Pons (tissue), 1 donor: ENCODE results near the gene CEP164.
A peak's percentile ranks its signal among the peaks of the same experiment; 100 is the strongest.

ENCODE experiments used
- DNase-seq: peaks from one replicate; pipeline ENCODE4 v3.0.0-alpha.2; 2016; ENCODE audit warnings: low spot score

The CEP164 gene

DNA sequence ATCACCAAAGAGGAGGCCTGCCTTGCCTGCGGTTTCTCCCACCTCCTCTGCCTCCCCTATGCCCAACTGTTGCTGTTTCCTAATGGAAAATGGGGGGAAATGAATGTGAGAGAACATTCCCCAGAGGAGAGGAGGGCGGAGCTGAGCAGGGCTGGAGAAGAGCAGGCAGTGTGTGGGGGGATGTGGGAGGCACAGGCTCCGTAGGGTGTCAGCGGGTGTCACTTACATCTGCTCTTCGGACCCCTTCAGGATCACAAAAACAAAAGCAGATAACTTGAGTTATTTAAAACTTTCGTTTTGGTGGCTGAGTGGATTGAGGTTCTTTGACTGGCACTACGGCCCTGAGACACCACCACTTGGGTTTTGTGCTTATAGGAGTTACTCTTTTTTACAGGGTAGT, 93.8 kb downstream of the CEP164 start:
- DNase-seq = no peak

DNA sequence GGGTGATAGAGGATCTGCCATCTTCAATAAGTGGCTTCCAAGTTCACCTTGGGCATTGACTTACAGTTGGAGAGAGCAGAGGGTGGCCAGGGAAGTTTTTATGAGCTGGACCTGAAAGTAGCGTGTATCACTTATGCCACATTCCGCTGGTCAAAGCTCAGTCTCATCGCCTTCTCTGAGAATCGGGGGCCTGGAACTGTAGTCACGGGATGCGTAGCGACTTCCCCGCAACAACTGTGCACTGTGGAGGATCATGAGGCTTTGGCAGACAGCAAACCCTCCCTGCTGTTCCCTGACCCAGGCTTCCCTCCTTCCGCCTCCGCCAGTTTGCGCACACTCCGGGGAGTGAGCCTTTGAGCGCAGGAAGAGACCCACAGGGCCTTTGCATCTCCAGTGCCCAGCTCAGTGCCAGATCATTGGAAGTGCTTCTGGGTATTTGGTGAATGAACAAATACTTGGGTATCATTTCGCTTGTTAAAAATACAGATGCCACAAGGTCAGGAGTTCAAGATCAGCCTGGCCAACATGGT, 95.5 kb downstream of the CEP164 start:
- DNase-seq = no peak

DNA sequence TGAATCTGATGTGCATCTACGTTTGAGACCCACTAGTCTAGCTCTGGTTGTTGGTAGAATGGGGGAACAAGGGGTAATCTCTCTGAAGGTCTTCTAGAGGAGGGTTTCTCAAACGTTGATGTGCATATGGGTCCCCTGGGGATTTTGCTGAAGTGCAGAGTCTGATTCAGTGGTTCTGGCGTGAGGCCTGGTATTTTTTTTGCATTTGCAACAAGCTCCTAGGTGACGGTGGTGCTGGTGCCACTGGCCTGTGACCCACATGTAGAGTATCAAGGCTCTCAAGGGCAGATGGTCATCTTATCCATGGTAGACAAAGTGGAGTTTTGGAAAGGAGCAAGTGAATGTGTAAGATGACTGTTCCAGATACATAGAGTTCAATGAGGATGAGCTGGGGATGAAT, 97.1 kb downstream of the CEP164 start:
- no peak for DNase-seq

DNA sequence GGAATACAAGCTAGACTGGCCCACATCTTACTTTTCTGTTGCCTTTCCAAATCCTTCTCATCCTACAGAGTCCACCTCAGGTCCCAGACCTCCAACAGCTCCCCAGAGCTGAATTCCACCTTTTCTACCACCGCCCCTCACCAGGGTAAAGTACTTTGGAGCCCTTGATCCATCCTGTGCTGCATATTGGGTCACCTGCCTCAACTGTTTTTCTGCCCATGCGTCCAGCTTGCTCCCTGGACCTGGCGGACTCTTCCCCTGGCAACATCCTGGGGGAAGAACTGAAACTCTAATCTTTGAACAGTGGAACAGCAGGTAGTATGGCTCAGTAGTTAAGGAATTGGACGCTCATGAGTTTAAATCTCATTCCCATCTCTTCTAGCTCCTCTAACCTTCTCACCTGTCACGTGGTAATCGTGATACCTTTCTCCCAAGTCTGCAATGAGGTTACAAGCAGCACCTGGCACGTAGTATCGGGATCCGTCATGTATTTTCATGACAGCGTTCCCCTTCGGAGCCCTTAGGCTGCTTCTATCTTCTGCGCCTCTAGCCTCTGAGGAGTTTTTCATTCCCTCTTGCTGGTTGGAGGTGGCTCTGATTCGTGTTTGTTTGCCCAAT, 98.1 kb downstream of the CEP164 start:
- no peak for DNase-seq

DNA sequence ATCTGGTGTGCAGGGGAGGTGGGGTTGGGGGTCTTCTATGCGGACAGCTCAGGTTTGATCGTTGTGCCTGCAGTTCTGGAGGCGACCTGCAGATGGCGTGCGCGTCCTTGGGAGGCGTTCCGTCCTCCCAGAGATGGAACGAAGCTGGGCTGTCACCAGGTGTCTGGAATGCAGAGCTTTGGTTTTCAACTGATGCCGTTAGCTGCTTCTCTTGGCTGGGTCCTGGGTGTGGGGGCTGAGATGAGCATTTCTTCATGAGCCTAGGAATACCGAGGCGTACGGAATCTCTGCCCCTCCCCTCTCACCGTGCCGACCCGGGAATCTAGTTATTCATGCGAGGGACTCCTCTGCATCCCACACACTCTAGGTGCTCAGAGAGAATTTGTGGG, 98.6 kb downstream of the CEP164 start:
- DNase-seq = peak; percentile 64

DNA sequence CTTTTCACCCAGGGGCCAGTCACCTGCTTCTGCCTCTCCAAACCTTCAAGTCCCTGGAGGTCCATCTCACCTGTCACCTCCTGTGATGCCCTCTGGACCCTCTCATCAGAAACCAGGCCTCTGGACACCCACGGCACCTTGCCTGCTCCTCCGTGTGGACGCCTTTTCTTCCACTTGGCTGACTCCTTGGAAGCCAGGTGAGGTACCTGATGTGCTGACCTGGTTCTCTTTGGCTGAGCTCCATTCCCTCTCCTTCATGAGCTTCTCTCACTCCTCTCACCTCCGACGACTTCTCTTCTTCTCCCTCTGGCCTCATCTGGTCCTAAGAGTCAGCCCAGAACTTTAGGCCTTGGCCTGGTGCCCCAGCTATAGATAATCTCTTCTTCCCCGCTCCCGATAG, 99.3 kb downstream of the CEP164 start:
- DNase-seq = no peak

DNA sequence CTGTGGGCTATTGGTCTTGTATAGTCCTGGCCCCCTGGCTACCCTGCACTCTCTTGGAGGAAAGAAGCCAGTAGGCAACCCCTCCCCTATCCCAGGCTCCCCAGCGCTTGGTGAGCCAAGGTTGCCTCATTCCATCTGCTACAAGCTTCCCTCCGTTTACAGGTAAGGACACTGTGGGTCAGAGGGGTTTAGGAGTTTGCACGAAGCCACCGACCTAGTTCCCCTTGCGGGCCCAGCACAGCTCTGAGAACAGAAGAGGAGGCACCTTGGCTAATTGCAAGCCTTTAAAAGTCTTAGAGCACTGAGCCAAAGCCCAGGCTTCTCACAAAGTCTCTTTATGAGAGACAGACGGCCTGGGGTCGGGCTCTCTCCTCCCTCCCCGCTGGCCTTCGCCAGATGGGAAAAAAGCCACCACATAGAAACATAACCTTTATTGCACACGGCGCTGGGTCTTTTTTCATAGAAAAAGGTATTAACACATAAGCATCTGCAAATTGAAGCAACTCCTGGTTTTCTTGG, 99.8 kb downstream of the CEP164 start:
- peak; percentile 52 for DNase-seq

DNA sequence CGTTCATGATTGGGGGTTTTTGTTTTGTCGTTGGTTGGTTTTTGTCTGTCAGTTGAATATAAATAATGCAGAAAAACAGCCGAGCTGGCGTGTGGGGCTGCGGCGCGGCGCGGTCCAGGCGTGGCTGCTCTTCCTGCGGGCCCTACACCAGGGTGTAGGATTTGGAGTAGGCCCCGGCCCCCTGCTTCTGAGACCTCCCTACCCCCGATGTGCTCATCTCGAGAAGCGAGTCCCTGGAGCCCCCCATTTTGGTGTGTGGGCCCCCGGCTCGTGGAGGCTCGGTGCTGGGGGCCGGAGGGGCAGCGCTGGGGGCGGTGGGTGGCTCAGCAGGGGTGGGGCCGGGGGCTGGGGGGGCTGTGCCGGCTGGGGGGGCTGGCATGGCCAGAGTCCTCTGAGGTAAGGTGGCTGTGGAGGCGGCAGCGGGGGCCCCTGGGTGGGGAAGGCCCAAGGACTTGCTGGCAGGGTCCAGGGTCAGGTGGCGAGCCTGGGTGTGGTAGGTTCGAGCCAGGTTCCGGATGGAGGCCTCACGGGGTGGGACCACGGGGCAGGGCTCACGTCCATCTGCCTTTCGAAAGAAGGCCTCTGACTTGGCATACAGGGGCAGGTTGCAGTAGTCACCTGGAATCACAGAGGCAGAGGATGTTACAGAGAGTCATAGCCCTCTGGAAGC, 100.7 kb downstream of the CEP164 start:
- no peak for DNase-seq

DNA sequence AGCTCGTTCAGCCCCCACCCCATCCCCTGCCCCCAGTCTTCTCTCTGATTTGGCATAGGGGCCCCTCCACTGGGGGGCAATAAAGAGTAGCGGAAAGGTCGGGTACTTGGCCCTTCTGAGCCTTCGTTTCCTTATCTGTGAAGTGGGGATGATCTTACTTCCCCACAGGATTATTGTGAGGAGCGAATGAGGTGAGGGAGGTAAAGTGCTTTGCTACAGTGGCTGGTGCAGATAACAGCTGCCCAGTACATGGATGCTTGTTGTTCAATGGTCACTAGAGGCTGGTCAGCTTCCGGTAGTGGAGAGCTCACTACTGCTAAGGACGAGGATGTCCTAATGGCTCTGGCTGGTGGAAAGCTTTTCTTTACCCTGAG, 101.2 kb downstream of the CEP164 start:
- DNase-seq = no peak

DNA sequence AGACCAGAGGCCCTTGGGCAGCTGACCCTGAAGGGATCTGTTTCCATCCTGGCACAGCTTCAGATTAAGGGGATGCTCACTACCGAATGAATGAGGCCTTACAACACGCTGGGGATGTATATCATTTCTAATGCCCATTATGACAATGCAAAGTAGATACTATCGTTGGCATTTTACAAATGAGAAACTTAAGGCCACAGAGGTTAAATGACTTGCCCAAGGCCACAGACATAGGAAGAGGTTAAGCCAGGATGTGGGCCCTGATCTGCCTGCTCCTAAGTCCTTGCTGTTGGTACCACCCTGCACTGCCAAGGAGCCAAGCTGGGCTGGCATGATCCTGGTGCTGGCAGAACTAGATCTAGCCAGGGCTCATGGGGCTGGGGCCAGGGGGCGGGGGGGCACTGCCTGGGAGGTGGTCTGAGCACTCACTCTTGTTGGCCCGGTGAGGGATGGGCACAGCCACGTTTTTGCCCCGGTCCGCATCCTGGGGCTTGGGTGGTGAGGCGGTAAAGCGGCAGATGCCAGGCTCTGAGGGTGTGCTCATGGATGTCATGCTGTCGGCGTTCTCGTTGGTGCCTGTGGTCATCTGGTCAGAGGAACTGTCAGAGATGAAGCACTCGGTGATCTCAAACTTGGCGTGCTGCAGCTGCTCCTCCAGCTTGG, 102.8 kb downstream of the CEP164 start:
- no peak for DNase-seq

DNA sequence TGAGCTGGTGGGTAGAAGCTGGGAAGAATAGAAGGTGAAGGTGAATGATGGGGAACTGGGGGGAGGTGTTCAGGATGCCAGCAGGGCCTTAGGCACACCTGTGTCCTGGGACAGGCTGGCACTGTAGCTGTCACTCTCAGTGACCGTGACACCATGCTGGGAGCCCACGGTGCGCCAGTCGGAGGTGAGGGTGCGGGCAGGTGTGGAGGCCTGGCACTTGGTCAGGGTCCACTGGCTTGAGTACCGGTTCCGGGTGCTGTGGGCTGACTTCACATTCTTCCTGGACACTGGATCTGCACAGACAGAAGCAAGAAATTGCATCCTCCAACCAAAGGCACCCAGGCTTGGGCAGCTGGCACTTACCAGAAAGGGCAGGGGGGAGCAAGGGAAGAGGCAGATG, 103.8 kb downstream of the CEP164 start:
- DNase-seq = no peak

DNA sequence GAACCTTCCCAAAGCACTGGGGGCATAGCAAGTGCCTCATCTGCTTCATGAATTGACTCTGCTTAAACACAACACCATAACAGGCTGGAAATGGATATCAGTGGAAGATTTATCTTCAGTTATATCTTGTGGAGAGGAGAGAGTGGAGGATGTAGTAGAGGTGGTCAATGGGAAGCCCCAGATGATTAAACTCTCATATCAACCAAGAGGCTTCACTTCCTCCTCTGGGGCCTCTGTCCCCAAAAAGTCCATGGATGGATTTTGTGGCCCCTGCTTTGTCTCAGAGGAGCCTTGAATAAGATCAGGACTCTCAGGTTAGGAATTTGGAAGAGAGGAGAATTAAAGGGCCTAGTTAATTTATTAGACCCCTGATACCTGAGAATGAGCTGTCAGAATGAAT, 106.1 kb downstream of the CEP164 start:
- no peak for DNase-seq

DNA sequence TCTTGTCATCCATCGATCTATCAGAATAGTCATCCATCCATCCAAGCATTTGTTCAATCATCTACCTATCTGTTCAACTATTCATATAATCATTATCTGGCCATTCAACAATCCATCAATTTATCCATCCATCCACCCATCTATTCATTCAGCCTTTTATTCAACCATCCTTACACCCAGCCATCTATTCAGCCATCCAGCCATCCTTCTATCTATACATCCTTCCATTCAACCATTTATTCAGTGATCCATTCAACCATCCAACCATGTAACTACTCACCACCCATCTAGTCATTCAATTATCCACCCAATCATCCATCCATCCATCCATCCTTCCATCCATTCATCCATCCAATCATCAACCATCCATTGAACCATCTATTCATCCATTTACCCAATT, 106.8 kb downstream of the CEP164 start:
- no peak for DNase-seq

DNA sequence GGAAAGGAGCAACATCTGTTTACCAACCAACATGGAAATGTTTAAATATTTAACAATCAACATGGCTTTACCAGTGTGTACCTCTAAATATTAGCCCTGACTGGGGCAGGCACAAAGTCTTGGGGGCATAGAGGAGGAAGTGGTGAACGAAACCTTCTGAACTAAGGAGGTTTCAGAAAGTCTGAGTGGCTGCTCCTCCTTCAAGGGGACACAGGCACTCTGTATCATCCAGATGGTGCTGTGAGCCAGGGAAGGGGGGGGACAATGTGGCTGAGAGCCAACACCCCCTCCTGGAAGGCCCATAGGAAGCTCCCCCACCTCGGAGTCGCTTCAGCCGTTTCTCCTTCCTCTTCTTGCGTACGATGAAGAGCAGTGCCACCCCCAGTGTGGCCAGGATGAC, 107.7 kb downstream of the CEP164 start:
- DNase-seq = no peak

DNA sequence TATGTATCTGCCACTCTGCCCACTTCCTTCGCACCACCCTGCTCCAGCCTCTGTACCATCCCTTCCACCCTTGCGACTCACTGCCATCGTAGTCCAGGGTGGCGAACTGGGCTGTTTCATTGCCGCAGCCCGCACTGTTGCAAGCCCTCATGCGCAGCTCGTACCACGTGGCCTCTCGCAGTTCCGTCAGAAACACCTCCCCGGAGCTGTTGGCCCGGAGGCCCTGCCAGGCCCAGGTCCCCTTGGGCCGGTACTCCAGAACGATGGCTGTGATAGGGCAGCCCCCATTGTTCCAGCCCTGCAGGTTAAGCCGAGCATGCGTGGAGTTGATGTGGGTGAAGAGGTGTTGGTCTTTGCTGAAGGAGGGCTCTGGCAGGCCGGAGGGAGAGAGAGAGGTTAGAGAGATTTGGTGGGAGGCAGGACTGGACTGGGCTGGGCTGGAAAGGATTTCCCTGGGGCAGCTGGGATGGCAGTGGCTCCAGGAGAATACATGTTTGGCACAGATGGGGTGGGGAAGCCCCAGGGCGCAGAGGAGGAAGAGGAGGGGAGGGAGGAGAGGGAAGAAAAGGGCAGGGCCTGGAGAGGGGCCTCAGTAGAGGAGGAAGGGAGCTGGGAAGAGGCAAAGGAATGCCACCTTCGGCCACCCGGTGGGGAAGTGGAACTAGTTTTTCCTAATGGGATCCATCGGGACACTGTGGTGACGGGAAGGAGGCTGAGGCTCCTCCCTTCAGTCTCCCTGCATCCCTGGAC, 109.6 kb downstream of the CEP164 start:
- no peak for DNase-seq

DNA sequence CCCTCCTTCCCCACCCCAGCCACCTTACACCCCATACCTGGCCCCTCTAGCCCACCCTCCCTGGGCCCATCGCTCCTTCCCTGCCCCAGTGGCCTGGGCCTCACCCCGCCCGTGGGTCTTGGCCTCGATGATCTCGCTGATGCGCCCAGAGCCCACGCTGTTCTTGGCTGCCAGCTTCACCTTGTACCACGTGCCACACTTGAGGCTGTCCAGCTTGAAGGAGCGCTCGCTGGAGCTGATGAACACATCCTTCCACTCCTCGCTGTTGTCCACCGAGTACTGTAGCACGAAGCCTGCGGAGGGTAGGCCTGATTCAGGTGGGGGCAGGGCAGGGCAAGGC, 110.1 kb downstream of the CEP164 start:
- DNase-seq = no peak

DNA sequence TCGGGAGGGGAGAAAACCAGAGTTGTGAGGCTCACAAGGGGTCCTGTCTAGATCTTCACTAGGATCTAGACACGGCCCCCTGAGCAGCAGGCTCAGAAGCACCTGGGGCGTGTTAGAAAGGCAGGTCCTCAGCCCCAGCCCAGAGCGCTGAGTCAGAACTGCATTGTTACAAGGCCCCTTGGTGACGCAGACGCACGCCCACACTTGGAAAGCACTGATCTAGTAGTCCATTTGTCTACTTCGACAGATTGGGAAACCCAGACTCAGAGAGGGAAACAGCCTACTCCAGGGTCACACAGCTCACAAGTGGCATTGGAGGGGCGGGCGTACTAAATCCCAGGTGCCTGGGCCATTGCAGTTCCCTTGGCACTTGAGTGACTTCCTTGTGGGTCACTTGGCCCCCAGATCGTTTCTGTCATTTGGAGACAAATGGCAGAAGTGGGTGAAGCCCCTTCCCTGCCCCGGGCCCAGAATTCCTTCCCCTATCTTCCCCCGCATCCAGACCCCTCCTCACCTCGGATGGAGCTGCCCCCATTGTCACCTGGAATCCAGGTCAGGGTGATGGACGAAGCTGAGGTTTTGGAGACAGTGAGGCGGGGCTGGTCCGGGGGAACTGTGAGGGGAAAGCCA, 110.8 kb downstream of the CEP164 start:
- no peak for DNase-seq

DNA sequence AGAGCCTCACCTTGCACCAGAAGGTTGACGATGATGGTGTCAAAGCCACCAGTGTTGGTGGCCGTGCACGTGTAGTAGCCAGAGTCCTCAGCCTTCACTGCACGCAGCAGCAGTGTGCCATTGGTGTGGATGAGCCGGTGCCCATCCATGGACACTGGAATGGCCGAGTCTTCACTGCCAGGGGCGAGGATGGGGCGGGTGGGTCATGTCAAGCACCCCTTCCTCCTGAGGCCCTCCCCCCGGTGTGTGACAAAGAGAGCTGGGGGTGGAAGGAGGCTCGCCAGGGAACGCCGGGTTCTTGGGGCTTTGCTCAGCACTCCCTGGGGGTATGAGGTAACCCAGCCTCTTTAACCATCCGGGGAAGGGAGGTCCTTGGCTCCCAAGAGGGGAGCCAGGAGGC, 111.6 kb downstream of the CEP164 start:
- no peak for DNase-seq

DNA sequence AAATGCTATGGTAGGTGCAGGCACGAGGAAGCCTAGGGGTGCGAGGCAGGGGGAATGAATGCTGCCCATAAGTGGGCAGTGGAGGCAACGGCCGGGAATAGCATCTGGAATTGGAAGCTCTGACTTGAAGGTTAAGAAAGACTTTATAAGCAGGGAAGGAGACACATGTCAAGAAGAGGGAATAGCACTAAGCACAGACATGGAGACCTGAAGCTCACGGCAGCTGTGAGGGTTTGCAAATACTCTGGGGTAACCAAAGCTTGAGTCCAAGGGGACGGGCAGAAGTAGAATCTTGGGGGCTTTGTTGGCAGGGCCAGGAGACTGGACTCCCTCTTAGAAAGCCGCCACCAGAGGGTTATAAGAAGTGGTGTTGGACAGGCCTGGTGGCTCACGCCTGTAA, 112.6 kb downstream of the CEP164 start:
- no peak for DNase-seq

DNA sequence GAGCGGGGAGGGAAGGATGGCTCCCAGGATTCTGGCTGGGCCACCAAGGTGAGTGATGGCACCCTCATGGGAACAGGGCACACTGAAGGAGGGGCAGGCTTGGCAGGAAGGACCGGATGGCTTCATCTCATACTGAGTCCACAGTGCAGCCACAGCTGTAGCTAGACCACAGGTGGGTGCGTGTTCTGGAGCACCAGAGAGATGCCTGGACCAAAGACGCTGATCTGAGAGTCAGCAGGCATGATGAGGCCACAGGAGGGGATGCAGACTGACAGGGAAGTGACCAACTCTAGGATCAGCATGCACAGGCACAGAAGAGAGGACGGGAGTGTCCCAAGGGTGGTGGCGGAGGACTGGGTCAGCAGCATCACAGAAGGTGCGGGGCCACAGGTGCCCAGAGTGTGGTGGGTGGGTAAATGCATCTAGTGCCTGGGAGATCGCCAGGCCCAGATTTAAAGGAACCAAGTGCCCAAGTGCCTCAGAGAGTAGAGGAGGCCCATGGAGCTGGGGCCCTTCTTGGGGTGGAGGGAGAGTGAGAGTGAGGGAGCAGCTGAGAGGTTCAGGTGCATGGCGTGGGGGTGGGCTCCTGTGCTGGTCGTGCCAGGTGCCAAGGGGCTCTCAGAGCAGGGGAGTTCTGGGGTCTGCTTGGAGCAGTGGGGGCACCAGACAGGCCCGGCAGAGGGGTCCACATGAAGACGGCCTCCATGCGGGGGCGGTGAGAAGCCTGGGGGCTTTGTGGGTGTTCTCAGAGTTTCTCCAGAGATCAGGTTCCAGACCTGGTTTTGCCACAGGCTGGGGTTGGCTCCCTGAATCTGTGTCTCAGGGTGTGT, 113.7 kb downstream of the CEP164 start:
- DNase-seq = no peak
